Measurements from ENCODE around the gene ESPNL. TPM values are rescaled to one million over a fixed set of nuclear protein-coding genes. Genes with fewer than 3 reads are reported as not detected.

The ESPNL gene
- total RNA-seq, 4 donors from 2014 or later, result 0.44 to 2.1 TPM; not detected in 2

GRCh38 chr2:238164906-238165287 lies 64.8 kb downstream of the ESPNL start:
- DNase-seq (ENCODE audit: low spot score in 2 of 2), result no peak
- 85 to 93% methylated on average over 8 of the region's 8 CpGs for WGBS, 2 donors
- no peaks in the 10 kb centered on the region for H3K9me3 ChIP-seq

GRCh38 chr2:238165288-238165921 lies 65.3 kb downstream of the ESPNL start:
- peaks cover 0 to 33% of the 10 kb centered on the region in 2 donors for H3K27me3 ChIP-seq
- H3K4me1 ChIP-seq, result peaks cover 0 to 36% (median 9%) of the 10 kb centered on the region in 4 donors
- no peak overlapping the region for H3K27ac ChIP-seq
- no peak overlapping the region for H3K4me3 ChIP-seq
- TF ChIP-seq EP300 (IDR thresholded peaks at IDR 0.05) (no peak), POLR2A (IDR thresholded peaks at IDR 0.05) (no peak), CTCF (IDR thresholded peaks at IDR 0.05) (no peak)
- no peak for DNase-seq (ENCODE audit: low spot score in 2 of 2)
- peaks cover 0 to 41% (median 3%) of the 10 kb centered on the region in 3 donors for H3K36me3 ChIP-seq
- WGBS, 2 donors, result 86 to 92% methylated on average over 10 to 11 of the region's 12 CpGs
- H3K9me3 ChIP-seq, result no peaks in the 10 kb centered on the region

More at GRCh38 chr2:238164906-238165287, 64.8 kb downstream of the ESPNL start:
- TF ChIP-seq POLR2A (IDR thresholded peaks at IDR 0.05) (no peak), EP300 (IDR thresholded peaks at IDR 0.05) (no peak), CTCF (IDR thresholded peaks at IDR 0.05) (no peak)
- Histone ChIP-seq H3K4me1 (peaks cover 0 to 34% (median 7%) of the 10 kb centered on the region in 4 donors), H3K27me3 (peaks cover 0 to 38% of the 10 kb centered on the region in 2 donors), H3K4me3 (no peak overlapping the region), H3K27ac (no peak overlapping the region), H3K36me3 (peaks cover 0 to 36% (median 3%) of the 10 kb centered on the region in 3 donors)

- Histone ChIP-seq H3K27me3 (peaks cover 0 to 26% of the 10 kb centered on the region in 2 donors), H3K36me3 (peaks cover 0 to 53% (median 3%) of the 10 kb centered on the region in 3 donors), H3K27ac (no peak overlapping the region), H3K4me3 (no peak overlapping the region), H3K9me3 (no peaks in the 10 kb centered on the region), H3K4me1 (peaks cover 0 to 36% (median 12%) of the 10 kb centered on the region in 4 donors)
- TF ChIP-seq EP300 (IDR thresholded peaks at IDR 0.05), result no peak
- TF ChIP-seq CTCF (IDR thresholded peaks at IDR 0.05), result no peak
- TF ChIP-seq POLR2A (IDR thresholded peaks at IDR 0.05), result no peak
- no peak for DNase-seq (ENCODE audit: low spot score in 2 of 2)
- 76 to 91% methylated on average over 10 to 24 of the region's 24 CpGs for WGBS, 2 donors
These were observed 66.5 kb downstream of the ESPNL start for GRCh38 chr2:238166391-238167343.

GRCh38 chr2:238167344-238167715 lies 67.2 kb downstream of the ESPNL start:
- H3K36me3 ChIP-seq, result peaks cover 0 to 60% (median 6%) of the 10 kb centered on the region in 3 donors
- no peak for TF ChIP-seq EP300 (IDR thresholded peaks at IDR 0.05)
- no peak for TF ChIP-seq POLR2A (IDR thresholded peaks at IDR 0.05)
- no peak for TF ChIP-seq CTCF (IDR thresholded peaks at IDR 0.05)
- H3K27me3 ChIP-seq, result peaks cover 0 to 19% of the 10 kb centered on the region in 2 donors
- H3K4me3 ChIP-seq, result no peak overlapping the region
- 43 to 77% methylated on average over 1 to 7 of the region's 7 CpGs for WGBS, 2 donors
- peaks cover 0 to 36% (median 13%) of the 10 kb centered on the region in 4 donors for H3K4me1 ChIP-seq
- DNase-seq (ENCODE audit: low spot score in 2 of 2), result no peak
- H3K27ac ChIP-seq, result no peak overlapping the region
- no peaks in the 10 kb centered on the region for H3K9me3 ChIP-seq

Data from tibial nerve (tissue), 4 donors.